SU-DHL-6 (cell line): ENCODE data around the gene ANKRD17.

Experiments
- H2AFZ ChIP-seq: fragments of 200-600 bp; sonication (generic); 2 replicates; pipeline ENCODE4 v1.6.1; 2014; ENCODE audit warnings: low read depth, mild to moderate bottlenecking, moderate library complexity, mixed read lengths, antibody characterized with exemption, low read length; ENCODE audit not compliant: severe bottlenecking
- H3F3A ChIP-seq: fragments of 200-600 bp; shearing (Covaris generic); 2 replicates; pipeline ENCODE4 v1.6.0; 2016; ENCODE audit warnings: antibody characterized with exemption, mild to moderate bottlenecking; ENCODE audit not compliant: insufficient read depth
- H3K27ac ChIP-seq: fragments of 200-600 bp; sonication (generic); 2 replicates; pipeline ENCODE4 v1.5.1; 2016; ENCODE audit warnings: low read depth, mild to moderate bottlenecking, low read length, moderate library complexity, mixed read lengths
- H3K27me3 ChIP-seq: fragments of 200-600 bp; sonication (generic), shearing (Covaris generic); 2 replicates; pipeline ENCODE4 v1.6.0; 2014; ENCODE audit warnings: mild to moderate bottlenecking, low read length
- H3K36me3 ChIP-seq: fragments of 200-600 bp; sonication (generic); 2 replicates; pipeline ENCODE4 v1.6.1; 2014; ENCODE audit warnings: mild to moderate bottlenecking, low read length, mixed read lengths
- H3K4me2 ChIP-seq: fragments of 300-600, 200-600 bp; shearing (Covaris generic), sonication (generic); 2 replicates; pipeline ENCODE4 v1.6.0; 2014; ENCODE audit warnings: low read length, low read depth, mild to moderate bottlenecking; ENCODE audit not compliant: poor library complexity, severe bottlenecking
- H3K4me3 ChIP-seq: fragments of 200-600 bp; sonication (generic); 2 replicates; pipeline ENCODE4 v1.5.1; 2014; ENCODE audit warnings: antibody characterized with exemption, low read length, mild to moderate bottlenecking, mixed read lengths; ENCODE audit not compliant: insufficient read depth, poor library complexity, severe bottlenecking
- H3K79me2 ChIP-seq: fragments of 200-600 bp; sonication (generic); 2 replicates; pipeline ENCODE4 v1.6.1; 2014; ENCODE audit warnings: mild to moderate bottlenecking, low read length, moderate library complexity; ENCODE audit not compliant: insufficient read depth
- H3K9ac ChIP-seq: fragments of 200-600 bp; sonication (generic); 2 replicates; pipeline ENCODE4 v1.7.0; 2014; ENCODE audit warnings: mild to moderate bottlenecking, low read length
- H3K9me2 ChIP-seq: fragments of 200-600 bp; sonication (generic); replicated peaks from 2 replicates; pipeline ENCODE4 v1.6.1; 2014; ENCODE audit warnings: low read length; ENCODE audit not compliant: insufficient read depth
- H3K9me3 ChIP-seq: fragments of 200-600 bp; sonication (generic); 2 replicates; pipeline ENCODE4 v1.6.1; 2014; ENCODE audit warnings: low read length, mixed read lengths; ENCODE audit not compliant: insufficient read depth
- H4K20me1 ChIP-seq: fragments of 200-600 bp; sonication (generic); 2 replicates; pipeline ENCODE4 v1.6.1; 2014; ENCODE audit warnings: low read depth, mild to moderate bottlenecking, antibody characterized with exemption, low read length, moderate library complexity, mixed read lengths
- CTCF ChIP-seq: fragments of 200-600 bp; sonication (generic); IDR thresholded peaks from one replicate; pipeline ENCODE4 v1.5.1; 2017; ENCODE audit warnings: antibody characterized with exemption, mild to moderate bottlenecking, low read length, moderate library complexity; ENCODE audit not compliant: insufficient read depth, poor library complexity, severe bottlenecking
- EZH2phosphoT487 ChIP-seq: fragments of 200-600 bp; sonication (generic), shearing (Covaris generic); conservative IDR thresholded peaks from 2 replicates; pipeline ENCODE4 v1.6.1; 2018; ENCODE audit warnings: mild to moderate bottlenecking, antibody characterized with exemption, low read length, moderate library complexity, mixed read lengths

Gene ANKRD17

DNA sequence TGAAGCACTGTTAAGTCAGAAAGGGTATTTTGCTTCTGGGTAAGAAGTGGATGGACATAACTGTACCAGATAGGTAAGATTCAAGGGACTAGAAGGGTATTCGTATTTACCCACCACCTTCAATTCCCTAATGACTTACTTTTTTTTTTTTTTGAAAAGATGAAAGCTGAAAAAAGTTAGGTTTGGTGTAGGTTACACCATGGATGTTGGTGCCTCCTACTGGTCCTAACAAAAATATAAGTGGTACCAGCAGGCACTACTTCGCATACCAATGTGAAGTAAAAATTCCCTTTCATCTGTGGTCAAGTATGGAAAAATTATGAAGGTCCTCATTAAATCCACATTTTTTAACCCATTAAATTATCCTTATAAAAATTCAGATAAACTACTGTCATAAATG, 7.2 kb downstream of the ANKRD17 start:
- Histone ChIP-seq H3F3A (no peaks in the 10 kb centered on the region), H3K4me3 (no peak overlapping the region), H2AFZ (no peak overlapping the region), H3K79me2 (peaks cover 100% of the 10 kb centered on the region), H3K27me3 (no peaks in the 10 kb centered on the region), H3K9ac (no peak overlapping the region), H3K36me3 (peaks cover 6% of the 10 kb centered on the region; the same call in 1 of the 2 replicates), H3K9me3 (no peaks in the 10 kb centered on the region), H3K27ac (no peak overlapping the region), H3K9me2 (no peaks in the 10 kb centered on the region), H4K20me1 (peaks cover 23% of the 10 kb centered on the region; the same call in 1 of the 2 replicates), H3K4me2 (no peak overlapping the region)
- TF ChIP-seq EZH2phosphoT487 (no peak), CTCF (no peak)

DNA sequence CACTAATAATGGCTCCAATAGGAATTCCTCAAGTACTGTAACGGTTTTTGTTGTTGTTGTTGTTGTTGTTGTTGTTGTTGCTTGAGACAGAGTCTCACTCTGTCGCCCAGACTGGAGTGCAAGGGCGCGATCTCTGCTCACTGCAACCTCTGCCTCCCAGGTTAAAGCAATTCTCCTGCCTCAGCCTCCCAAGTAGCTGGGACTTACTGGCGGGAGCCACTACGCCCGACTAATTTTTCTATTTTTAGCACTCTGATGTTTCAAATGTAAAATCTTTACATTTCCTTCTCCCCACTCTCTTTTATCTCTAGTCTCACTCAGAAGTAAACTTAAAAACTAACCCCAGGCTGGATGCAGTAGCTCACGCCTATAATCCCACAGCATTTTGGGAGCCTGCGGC, 8.0 kb downstream of the ANKRD17 start:
- Histone ChIP-seq H3K27me3 (no peaks in the 10 kb centered on the region), H3K4me3 (no peak overlapping the region), H3K9ac (no peak overlapping the region), H3K9me3 (no peaks in the 10 kb centered on the region), H3K27ac (no peak overlapping the region), H3F3A (no peaks in the 10 kb centered on the region), H3K4me2 (no peak overlapping the region), H2AFZ (no peak overlapping the region), H3K36me3 (peaks cover 6% of the 10 kb centered on the region; the same call in 1 of the 2 replicates), H3K79me2 (peaks cover 100% of the 10 kb centered on the region), H3K9me2 (no peaks in the 10 kb centered on the region), H4K20me1 (peaks cover 24% of the 10 kb centered on the region)
- no peak for TF ChIP-seq CTCF

GRCh38 chr4:73248821-73249220, 9.8 kb downstream of the ANKRD17 start:
- no peak overlapping the region for H3K4me3 ChIP-seq
- H3K9me2 ChIP-seq: no peaks in the 10 kb centered on the region
- TF ChIP-seq CTCF (no peak), EZH2phosphoT487 (no peak)
- H3K27ac ChIP-seq: no peak overlapping the region
- no peak overlapping the region for H3K4me2 ChIP-seq
- peaks cover 100% of the 10 kb centered on the region for H3K79me2 ChIP-seq
- no peaks in the 10 kb centered on the region for H3K27me3 ChIP-seq
- H2AFZ ChIP-seq: no peak overlapping the region
- H4K20me1 ChIP-seq: peaks cover 18% of the 10 kb centered on the region
- H3K9me3 ChIP-seq: no peaks in the 10 kb centered on the region
- H3F3A ChIP-seq: no peaks in the 10 kb centered on the region
- H3K36me3 ChIP-seq: peaks cover 6% of the 10 kb centered on the region; the same call in 1 of the 2 replicates
- no peak overlapping the region for H3K9ac ChIP-seq

DNA sequence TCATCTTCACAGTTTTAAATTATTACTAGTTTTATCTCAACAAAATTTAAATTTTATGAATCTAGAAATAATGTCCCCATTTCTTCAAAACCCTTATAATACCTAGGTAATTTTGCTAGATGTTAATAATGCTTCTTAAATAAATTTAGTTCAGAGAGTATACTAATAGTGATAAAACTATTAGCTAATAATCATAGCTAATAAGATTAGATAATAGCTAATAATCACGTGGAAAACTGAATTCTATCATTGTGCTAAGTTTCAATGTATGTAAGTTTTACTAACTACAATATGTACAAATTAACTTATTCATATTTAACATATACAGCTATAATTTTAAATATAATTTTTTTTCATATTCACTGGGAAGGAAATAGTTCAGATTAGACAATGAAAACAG, 10.2 kb downstream of the ANKRD17 start:
- Histone ChIP-seq H3K9me3 (no peaks in the 10 kb centered on the region), H3K27me3 (no peaks in the 10 kb centered on the region), H3K9ac (no peak overlapping the region), H3K36me3 (peaks cover 4% of the 10 kb centered on the region; the same call in 1 of the 2 replicates), H3K4me2 (no peak overlapping the region), H2AFZ (no peak overlapping the region), H3K4me3 (no peak overlapping the region), H3F3A (no peaks in the 10 kb centered on the region), H3K27ac (no peak overlapping the region), H3K79me2 (peaks cover 100% of the 10 kb centered on the region), H4K20me1 (peaks cover 18% of the 10 kb centered on the region), H3K9me2 (no peaks in the 10 kb centered on the region)
- TF ChIP-seq EZH2phosphoT487 (no peak), CTCF (no peak)
